H1 (cell line): Measurements from ENCODE around the gene BTNL8. TPM values are rescaled to one million over a fixed set of nuclear protein-coding genes. Genes with fewer than 3 reads are reported as not detected.

ENCODE experiments used
- RNF2 ChIP-seq: fragments of 200-900, 300-1000 bp; sonication (generic); IDR thresholded peaks from 2 replicates; pipeline ENCODE4 v1.7.1; 2016; ENCODE audit warnings: borderline replicate concordance, low read depth, mild to moderate bottlenecking, antibody characterized with exemption, low read length; ENCODE audit not compliant: poor library complexity, severe bottlenecking; ENCODE audit errors: missing control alignments
- polyA plus RNA-seq, 7 experiments: library from polyadenylated mRNA; depleted of rRNA in 3 of 7; stranded (reverse) in 5 of 7; unstranded in 2 of 7; fragments of >200 nt in 5 of 7; fragments of 200-250 nt in 2 of 7; gene quantifications; 1 replicate in 5 of 7; 2 replicates in 1 of 7; 4 replicates in 1 of 7; pipeline versions ENCODE4 v1.2.1 to v1.2.3, GENCODE V29; 2011 to 2013; ENCODE audit warnings: missing spikeins in 2 of 7, mixed read lengths in 2 of 7
- total RNA-seq: library from RNA; stranded (reverse); fragmentation: NEBNext Ultra II Directional; extraction: Animal tissue kit (Norgen Biotek cat#: 25700); gene quantifications from 2 replicates; pipeline ENCODE4 v1.2.1, GENCODE V29; 2021

Gene BTNL8
- total and polyA plus RNA-seq, 2 of the 8 experiments (the other 6 are each of a cell fraction or from before 2014, with no cell fraction given): 0.32 to 0.48 TPM

DNA sequence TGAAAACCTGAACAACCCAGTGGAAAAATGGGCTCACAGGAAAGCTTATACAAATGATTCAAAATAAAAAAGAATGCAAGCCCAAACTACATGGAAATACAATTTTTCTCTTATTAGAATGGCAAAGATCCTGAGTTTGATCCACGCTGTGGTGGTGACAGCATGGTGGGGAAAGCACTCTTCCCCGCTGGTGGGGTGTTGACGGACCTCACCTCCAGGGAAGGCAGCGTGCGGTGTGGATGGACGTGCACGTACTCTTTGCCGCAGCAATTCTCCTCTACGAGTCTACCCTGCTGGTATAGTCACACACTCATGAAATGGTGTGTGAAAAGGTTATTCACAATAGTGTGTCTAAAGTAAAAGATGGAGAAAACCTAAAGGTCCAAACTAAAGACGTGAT, 32.0 kb upstream of the BTNL8 start (continued):
- no peak for TF ChIP-seq RNF2
- TF ChIP-seq, all 59 proteins: peak for 0
